ENCODE data around the gene TGM6.

GRCh38 chr20:2386516-2387179, 5.9 kb downstream of the TGM6 start:
- no peak for TF ChIP-seq POU6F1 (CRISPR knock-in tag; IDR thresholded peaks at IDR 0.05; ENCODE audit: borderline replicate concordance, low read depth)
- TF ChIP-seq ZFP3 (CRISPR knock-in tag; IDR thresholded peaks at IDR 0.05) = no peak
- no peak for TF ChIP-seq ARNTL (CRISPR knock-in tag; IDR thresholded peaks at IDR 0.05; ENCODE audit: borderline replicate concordance, low read depth)
- no peak for TF ChIP-seq CSRNP3 (CRISPR knock-in tag; IDR thresholded peaks at IDR 0.05)
- TF ChIP-seq PATZ1 (CRISPR knock-in tag; IDR thresholded peaks at IDR 0.05; ENCODE audit: borderline replicate concordance) = no peak
- no peak for TF ChIP-seq TCF4 (CRISPR knock-in tag; IDR thresholded peaks at IDR 0.05; ENCODE audit: borderline replicate concordance)
- TF ChIP-seq CREB5 (CRISPR knock-in tag; IDR thresholded peaks at IDR 0.05; ENCODE audit: low read depth) = no peak
- TF ChIP-seq TSHZ2 (CRISPR knock-in tag; IDR thresholded peaks at IDR 0.05) = no peak
- TF ChIP-seq ZFP30 (CRISPR knock-in tag; IDR thresholded peaks at IDR 0.05) = no peak
- TF ChIP-seq SNAI2 (CRISPR knock-in tag; IDR thresholded peaks at IDR 0.05) = no peak
- no peak for TF ChIP-seq ZNF70 (CRISPR knock-in tag; IDR thresholded peaks at IDR 0.05)
- TF ChIP-seq CSDC2 (CRISPR knock-in tag; IDR thresholded peaks at IDR 0.05) = no peak

Measured in SK-N-SH treated with all-trans-retinoic acid at 6 μM for 48 hours (cell line).